BE2C (cell line): ENCODE results near the gene RPN1.

Source experiments
- DNase-seq: peaks from one replicate; pipeline ENCODE4 v3.0.0-alpha.2; 2020
- H3K27me3 ChIP-seq: fragments of 250-450 bp; sonication (Bioruptor Pico); 2 replicates; pipeline ENCODE4 v1.5.1; 2020; ENCODE audit warnings: mild to moderate bottlenecking
- H3K36me3 ChIP-seq: fragments of 250-450 bp; sonication (Bioruptor Pico); 2 replicates; pipeline ENCODE4 v1.5.1; 2020; ENCODE audit warnings: mild to moderate bottlenecking
- H3K4me1 ChIP-seq: fragments of 250-450 bp; sonication (Bioruptor Pico); 2 replicates; pipeline ENCODE4 v1.5.1; 2020
- H3K4me3 ChIP-seq: 2 replicates; pipeline ENCODE4 v1.5.1; 2011; ENCODE audit warnings: low read depth, low read length
- H3K9me3 ChIP-seq: fragments of 250-450 bp; sonication (Bioruptor Pico); 2 replicates; pipeline ENCODE4 v1.5.1; 2020
- CTCF ChIP-seq: IDR thresholded peaks from 2 replicates; pipeline ENCODE4 v1.5.1; 2012; ENCODE audit warnings: mild to moderate bottlenecking, low read depth, low read length

Gene RPN1

DNA sequence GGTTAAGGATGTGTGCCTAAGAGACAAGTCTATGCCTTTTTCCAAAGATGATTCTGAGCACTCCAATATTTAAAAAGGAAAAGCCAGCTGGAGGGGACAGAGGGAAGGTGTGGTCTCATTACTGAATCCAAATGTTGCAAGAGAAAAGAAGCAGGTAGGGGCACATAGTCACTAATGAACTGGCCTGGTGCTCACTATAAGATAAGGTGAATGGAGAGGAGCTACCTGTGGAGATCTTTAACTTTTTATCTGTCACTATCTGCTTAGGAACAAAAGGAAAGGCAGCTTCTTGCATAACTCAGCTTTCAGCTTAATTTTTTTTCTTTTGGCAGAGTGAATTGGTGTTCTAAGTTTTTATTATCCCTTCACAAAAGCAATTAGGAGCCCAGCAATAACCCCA is 69.1 kb downstream of the RPN1 start:
- H3K4me1 ChIP-seq: peaks cover 18% of the 10 kb centered on the region
- no peaks in the 10 kb centered on the region for H3K36me3 ChIP-seq
- no peak for TF ChIP-seq CTCF
- no peak for DNase-seq
- H3K27me3 ChIP-seq: no peaks in the 10 kb centered on the region
- H3K4me3 ChIP-seq: no peak overlapping the region
- no peaks in the 10 kb centered on the region; the same call in 1 of the 2 replicates for H3K9me3 ChIP-seq

DNA sequence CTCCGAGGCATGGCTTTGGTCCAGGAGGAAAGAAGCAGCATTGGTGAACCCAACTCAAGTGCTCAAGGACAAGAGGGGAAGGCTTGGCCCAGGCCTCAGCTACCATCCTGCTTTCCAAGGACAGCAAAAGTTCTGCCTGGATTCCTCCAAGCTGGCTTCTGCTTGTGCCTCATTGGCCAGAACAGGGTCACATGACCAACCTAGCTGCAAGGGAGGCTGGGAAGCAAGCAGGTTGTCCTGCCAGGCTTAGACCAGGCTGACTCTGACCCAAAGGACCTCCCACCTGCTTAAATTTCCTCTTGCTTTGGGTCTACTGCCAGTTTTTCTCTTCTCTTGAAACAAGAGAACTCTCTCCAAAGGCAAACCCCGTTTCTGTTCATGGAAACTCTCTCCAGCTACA is 70.7 kb downstream of the RPN1 start:
- Histone ChIP-seq H3K36me3 (no peaks in the 10 kb centered on the region), H3K9me3 (no peaks in the 10 kb centered on the region; the same call in 1 of the 2 replicates), H3K4me3 (no peak overlapping the region), H3K27me3 (no peaks in the 10 kb centered on the region), H3K4me1 (peaks cover 13% of the 10 kb centered on the region)
- DNase-seq: no peak
- no peak for TF ChIP-seq CTCF

GRCh38 chr3:128578346-128578745 is 72.3 kb downstream of the RPN1 start:
- no peak for TF ChIP-seq CTCF
- H3K4me1 ChIP-seq: peaks cover 6% of the 10 kb centered on the region
- no peaks in the 10 kb centered on the region for H3K27me3 ChIP-seq
- H3K4me3 ChIP-seq: no peak overlapping the region
- H3K36me3 ChIP-seq: no peaks in the 10 kb centered on the region
- DNase-seq: no peak
- H3K9me3 ChIP-seq: no peaks in the 10 kb centered on the region; the same call in 1 of the 2 replicates

DNA sequence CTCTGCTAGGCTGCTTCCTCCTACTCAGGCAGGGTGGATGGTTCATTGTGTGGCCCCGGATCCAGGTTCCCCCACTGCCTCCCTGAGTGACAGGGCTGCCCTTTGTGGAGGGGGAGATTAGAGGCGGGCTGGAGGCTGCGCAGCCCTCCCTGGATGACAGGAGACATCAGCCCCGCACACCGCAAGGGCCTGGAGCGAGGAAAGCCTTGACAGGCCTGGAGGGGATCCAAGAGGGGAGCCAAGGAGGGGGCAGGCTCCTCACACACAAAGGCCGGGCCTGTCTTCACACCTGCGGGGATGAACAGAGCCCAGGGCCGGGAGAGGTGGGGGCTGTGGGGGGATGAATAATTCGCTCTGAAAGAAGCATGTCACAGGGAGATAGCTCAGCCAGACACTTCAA is 72.9 kb downstream of the RPN1 start:
- no peak for TF ChIP-seq CTCF
- H3K27me3 ChIP-seq: no peaks in the 10 kb centered on the region
- no peaks in the 10 kb centered on the region; the same call in 1 of the 2 replicates for H3K9me3 ChIP-seq
- H3K36me3 ChIP-seq: no peaks in the 10 kb centered on the region
- no peak overlapping the region for H3K4me3 ChIP-seq
- peaks cover 8% of the 10 kb centered on the region for H3K4me1 ChIP-seq
- DNase-seq: no peak

GRCh38 chr3:128576290-128576689 is 74.3 kb downstream of the RPN1 start:
- H3K27me3 ChIP-seq: no peaks in the 10 kb centered on the region
- no peaks in the 10 kb centered on the region; the same call in 1 of the 2 replicates for H3K9me3 ChIP-seq
- no peaks in the 10 kb centered on the region for H3K36me3 ChIP-seq
- TF ChIP-seq CTCF: no peak
- H3K4me1 ChIP-seq: peaks cover 8% of the 10 kb centered on the region
- H3K4me3 ChIP-seq: no peak overlapping the region
- DNase-seq: no peak

- Histone ChIP-seq H3K36me3 (no peaks in the 10 kb centered on the region), H3K4me1 (peaks cover 8% of the 10 kb centered on the region), H3K4me3 (no peak overlapping the region), H3K27me3 (no peaks in the 10 kb centered on the region), H3K9me3 (no peaks in the 10 kb centered on the region; the same call in 1 of the 2 replicates)
- no peak for DNase-seq
- no peak for TF ChIP-seq CTCF
These were observed 74.8 kb downstream of the RPN1 start for GRCh38 chr3:128575777-128576176.
